NCI-H82 treated with DMSO at 0.1 percent for 48 hours (cell line): ENCODE results near the gene CXCL6.

ENCODE experiments used
- DNase-seq: peaks from one replicate; lab custom pipeline; 2025; ENCODE audit not compliant: unreplicated experiment; lab: John Stamatoyannopoulos, UW

CXCL6 gene

DNA sequence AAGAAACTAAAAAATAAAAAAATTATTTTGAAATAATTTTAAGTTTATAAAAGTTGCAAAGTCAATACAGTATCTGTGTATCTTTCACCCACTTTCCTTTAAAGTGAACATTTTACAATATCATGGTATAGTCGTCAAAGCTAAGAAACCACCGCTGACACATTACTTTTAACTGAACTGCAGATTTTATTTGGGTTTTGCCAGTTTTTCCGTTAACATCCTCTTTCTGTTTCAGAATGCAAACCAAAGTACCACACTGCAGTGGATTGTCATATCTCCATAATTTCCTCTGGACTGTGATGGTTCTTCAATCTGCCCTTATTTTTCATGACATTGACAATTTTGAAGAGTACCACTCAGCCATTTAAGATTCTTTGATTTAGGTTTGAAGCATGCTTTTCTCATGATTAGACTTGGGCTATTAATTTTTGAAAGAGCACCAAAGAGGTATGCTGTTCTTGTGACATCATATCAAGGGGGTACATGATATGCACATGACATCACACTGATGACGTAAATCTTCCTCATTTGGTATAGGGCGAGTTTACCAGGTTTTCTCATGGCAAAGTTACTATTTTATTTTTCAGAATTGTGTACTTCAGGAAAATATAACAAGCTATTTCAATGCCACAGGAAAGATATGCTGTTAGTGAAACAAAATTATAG lies 29.1 kb downstream of the CXCL6 start:
- DNase-seq: no peak

DNA sequence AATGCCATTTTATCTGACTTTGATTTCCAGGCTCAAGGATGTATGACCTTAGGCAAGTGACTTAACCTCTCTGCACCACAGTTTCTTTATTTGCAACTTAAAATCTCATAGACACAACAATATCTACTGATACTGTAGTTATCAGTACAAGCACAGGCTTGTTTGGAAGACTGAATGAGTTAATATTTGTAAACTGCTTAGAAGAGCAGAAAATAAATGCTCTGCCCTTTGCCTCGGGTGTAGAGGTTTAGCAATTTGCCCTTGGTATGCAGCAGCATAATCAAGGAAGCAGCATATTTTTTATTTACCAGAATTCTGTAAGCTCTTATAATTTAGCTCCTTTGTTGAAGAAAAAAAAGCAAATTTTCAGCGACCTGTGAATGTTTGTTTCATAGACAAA lies 29.8 kb downstream of the CXCL6 start:
- DNase-seq: no peak

DNA sequence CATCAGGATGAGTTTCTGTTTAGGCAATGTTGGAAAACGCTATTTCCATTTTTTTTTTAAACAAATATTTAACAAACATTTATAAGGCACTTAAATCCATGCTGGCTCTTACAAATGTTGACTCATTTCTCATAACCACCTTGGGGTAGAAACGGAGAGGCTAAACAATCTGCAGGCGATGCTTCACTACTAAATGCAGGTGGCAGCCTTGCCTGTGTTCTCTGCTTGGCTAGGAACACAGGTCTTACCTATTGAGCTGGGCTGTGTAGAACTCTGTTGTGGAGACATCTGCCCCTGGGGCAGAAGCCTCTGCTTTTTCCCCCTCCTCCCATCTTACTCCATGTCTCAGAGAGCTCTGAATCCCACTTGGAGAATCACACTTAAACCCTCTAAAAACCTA lies 31.3 kb downstream of the CXCL6 start:
- no peak for DNase-seq

DNA sequence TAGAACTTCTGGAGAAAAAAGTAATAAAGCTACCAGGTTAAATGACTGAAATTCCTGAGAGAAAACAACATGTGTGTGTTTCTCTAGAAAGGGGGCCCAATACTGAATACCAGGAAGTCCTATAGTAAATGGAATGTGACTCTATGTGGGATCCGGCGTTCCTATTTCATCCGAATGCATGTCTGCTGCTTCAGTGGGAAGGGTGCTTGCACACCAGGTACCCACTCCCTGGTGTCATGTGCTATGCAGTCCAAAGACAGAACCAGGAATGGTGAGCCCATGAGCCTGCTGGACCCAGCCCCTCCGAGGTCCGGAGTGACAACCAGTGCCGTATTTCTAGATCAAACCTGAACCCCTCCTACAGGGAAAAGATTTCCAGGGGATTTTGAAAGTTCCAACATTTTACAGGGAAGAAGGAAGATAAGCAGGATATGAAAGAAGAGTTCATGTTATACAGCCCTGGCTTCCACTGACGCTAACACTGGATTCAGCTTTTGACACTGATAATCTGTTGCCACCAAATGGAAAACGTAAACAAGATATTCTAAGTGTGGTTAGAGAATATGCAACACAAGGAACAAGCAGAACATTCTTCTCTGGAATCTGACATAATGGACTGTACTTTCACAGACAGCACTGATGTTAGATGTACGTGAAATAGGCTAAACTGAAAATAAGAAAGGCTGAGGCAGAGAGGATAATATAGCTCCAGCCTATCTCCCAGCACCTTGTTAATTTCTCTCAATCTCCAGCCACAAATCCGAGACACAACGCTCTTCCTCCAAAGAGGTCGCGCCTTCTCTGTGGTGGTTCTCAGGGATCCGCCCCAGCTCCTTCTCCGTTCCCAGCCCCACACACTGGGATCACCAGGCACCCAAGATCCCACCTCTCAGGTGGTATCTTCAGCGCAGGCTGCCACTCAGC lies 32.0 kb downstream of the CXCL6 start:
- no peak for DNase-seq

- DNase-seq: no peak
Observed at GRCh38 chr4:73869130-73870055, 32.9 kb downstream of the CXCL6 start, which contains the start of gene CXCL1. TSS of gene CXCL1 (plus strand) at chr4:73869393. CDS start at chr4:73869471, 78 bp downstream.

GRCh38 chr4:73870260-73870659 lies 33.8 kb downstream of the CXCL6 start:
- no peak for DNase-seq

- no peak for DNase-seq
Observed at GRCh38 chr4:73870768-73871167, 34.3 kb downstream of the CXCL6 start.

DNA sequence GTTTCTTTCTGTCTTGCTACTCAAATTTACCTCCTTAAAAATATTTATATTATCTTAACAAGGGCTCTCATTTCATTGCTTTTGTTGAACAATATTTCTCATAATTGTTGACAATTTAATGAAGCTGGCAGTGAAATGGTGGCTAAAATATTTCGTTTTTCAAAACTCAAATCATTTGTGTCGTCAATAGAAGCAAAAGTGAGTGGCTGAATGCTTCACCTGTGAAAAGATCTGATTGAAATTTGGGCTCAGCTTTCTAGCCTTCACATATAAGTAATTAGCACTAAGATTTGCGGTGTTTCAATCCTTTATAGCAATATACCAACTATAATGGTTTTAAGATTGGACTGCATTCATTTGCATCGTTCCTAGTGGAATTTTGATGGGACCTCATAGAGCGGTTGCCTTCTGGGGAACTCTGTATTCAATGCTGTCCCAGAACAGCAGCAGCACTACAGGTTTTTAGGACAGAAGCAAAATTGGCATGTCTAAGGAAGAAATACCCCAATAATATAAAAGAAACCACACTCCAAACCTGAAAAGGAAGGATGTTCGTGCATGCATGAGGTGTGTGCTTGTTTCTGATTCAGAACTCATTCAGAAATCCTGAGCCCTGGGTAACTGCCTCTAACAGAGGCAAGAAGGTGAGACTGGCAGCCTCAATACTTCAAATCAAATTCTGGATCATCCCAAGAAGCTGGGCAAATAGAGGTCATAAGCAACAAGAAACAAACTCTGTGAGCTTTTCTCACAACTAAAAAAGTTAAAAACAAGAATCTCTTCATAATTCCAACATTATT lies 35.2 kb downstream of the CXCL6 start:
- DNase-seq: no peak

GRCh38 chr4:73872316-73873108 lies 36.0 kb downstream of the CXCL6 start:
- no peak for DNase-seq

DNA sequence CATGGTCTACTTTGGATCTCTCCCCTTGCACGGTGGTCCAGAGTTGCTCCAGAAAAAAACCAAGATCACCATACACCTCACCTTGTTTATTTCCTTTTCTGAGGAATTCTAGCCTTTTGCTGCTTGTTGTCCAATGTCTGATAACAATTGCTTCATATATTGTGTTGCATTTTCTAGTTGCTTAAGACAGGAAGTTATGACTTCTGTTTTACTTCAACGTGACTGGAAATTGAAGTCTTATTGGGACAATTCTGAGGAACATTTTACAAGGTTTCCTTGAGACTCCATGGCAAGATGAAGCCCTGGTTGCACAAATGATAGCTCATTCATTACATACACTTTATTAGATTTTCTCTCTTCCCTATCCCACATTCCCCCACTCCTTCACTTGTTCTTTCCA lies 37.9 kb downstream of the CXCL6 start:
- DNase-seq: no peak

DNA sequence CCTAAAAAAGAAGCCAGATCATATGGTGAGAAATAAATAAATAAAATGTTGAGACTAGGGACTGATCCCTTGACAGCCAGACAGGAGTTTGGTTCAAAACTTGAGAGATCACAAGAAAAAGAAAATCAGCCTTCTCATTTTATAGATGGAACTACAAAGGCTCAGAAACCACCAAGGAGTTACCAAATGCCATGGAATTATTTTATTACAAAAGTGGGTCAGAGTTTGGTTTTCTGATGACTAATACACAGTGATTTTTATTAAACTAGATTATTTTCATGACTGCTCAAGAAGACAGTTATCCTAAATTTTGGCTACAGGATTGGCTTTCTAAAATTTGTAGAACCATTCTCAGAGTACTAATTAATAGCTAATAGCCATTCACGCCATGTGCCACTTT lies 38.9 kb downstream of the CXCL6 start:
- DNase-seq: no peak

- DNase-seq: no peak
Observed at GRCh38 chr4:73883306-73883705, 46.8 kb downstream of the CXCL6 start.

GRCh38 chr4:73885574-73886267 lies 49.2 kb downstream of the CXCL6 start:
- DNase-seq: no peak
